DND-41 (cell line): ENCODE measurements around the gene SYT3.

Experiments
- EZH2 ChIP-seq: IDR thresholded peaks from 3 replicates; pipeline ENCODE4 v1.6.1; 2012; ENCODE audit warnings: borderline replicate concordance, low read depth, mild to moderate bottlenecking, moderate library complexity, low read length, inconsistent platforms; ENCODE audit not compliant: severe bottlenecking
- TF ChIP-seq, protein P1 (sequence below): IDR thresholded peaks from 2 replicates; pipeline ENCODE4 v1.5.1; 2012; ENCODE audit warnings: borderline replicate concordance, low read length, moderate library complexity, mild to moderate bottlenecking; ENCODE audit not compliant: poor library complexity, severe bottlenecking; ENCODE audit errors: extremely low read depth

DNA sequence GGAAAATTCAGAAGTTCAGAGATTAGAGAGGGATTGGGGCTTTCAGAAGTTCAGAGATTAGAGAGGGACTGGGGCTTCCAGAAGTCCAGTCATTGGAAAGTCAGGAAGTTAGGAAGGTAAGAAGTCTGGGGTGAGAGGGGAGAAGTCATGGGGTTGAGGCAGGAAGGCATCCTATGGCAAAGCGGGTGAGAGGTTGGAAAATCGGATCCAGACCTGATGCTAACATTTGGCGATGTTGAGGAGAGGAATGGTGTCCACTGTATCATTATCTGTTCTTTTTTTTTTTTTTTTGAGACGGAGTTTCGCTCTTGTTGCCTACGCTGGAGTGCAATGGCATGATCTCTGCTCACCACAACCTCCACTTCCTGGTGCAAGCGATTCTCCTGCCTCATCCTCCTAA is 11.1 kb downstream of the SYT3 start:
- TF ChIP-seq, protein P1, sequence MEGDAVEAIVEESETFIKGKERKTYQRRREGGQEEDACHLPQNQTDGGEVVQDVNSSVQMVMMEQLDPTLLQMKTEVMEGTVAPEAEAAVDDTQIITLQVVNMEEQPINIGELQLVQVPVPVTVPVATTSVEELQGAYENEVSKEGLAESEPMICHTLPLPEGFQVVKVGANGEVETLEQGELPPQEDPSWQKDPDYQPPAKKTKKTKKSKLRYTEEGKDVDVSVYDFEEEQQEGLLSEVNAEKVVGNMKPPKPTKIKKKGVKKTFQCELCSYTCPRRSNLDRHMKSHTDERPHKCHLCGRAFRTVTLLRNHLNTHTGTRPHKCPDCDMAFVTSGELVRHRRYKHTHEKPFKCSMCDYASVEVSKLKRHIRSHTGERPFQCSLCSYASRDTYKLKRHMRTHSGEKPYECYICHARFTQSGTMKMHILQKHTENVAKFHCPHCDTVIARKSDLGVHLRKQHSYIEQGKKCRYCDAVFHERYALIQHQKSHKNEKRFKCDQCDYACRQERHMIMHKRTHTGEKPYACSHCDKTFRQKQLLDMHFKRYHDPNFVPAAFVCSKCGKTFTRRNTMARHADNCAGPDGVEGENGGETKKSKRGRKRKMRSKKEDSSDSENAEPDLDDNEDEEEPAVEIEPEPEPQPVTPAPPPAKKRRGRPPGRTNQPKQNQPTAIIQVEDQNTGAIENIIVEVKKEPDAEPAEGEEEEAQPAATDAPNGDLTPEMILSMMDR: no peak
- no peak for TF ChIP-seq EZH2
